Measurements from ENCODE around the gene RAC3.

RAC3 gene

GRCh38 chr17:81987161-81987770 lies 44.2 kb upstream of the RAC3 start:
- TF ChIP-seq, protein P1, sequence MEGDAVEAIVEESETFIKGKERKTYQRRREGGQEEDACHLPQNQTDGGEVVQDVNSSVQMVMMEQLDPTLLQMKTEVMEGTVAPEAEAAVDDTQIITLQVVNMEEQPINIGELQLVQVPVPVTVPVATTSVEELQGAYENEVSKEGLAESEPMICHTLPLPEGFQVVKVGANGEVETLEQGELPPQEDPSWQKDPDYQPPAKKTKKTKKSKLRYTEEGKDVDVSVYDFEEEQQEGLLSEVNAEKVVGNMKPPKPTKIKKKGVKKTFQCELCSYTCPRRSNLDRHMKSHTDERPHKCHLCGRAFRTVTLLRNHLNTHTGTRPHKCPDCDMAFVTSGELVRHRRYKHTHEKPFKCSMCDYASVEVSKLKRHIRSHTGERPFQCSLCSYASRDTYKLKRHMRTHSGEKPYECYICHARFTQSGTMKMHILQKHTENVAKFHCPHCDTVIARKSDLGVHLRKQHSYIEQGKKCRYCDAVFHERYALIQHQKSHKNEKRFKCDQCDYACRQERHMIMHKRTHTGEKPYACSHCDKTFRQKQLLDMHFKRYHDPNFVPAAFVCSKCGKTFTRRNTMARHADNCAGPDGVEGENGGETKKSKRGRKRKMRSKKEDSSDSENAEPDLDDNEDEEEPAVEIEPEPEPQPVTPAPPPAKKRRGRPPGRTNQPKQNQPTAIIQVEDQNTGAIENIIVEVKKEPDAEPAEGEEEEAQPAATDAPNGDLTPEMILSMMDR (IDR thresholded peaks at IDR 0.05; ENCODE audit: unreplicated experiment in 3 of 3): no peak
- Mint-ChIP-seq H3K4me1 (peaks cover 16% of the 10 kb centered on the region), H3K27me3 (ENCODE audit: low read depth) (no peaks in the 10 kb centered on the region), H3K9me3 (no peaks in the 10 kb centered on the region), H3K4me3 (no peak overlapping the region), H3K36me3 (ENCODE audit: low read depth) (peaks cover 35% of the 10 kb centered on the region), H3K27ac (no peak overlapping the region)

DNA sequence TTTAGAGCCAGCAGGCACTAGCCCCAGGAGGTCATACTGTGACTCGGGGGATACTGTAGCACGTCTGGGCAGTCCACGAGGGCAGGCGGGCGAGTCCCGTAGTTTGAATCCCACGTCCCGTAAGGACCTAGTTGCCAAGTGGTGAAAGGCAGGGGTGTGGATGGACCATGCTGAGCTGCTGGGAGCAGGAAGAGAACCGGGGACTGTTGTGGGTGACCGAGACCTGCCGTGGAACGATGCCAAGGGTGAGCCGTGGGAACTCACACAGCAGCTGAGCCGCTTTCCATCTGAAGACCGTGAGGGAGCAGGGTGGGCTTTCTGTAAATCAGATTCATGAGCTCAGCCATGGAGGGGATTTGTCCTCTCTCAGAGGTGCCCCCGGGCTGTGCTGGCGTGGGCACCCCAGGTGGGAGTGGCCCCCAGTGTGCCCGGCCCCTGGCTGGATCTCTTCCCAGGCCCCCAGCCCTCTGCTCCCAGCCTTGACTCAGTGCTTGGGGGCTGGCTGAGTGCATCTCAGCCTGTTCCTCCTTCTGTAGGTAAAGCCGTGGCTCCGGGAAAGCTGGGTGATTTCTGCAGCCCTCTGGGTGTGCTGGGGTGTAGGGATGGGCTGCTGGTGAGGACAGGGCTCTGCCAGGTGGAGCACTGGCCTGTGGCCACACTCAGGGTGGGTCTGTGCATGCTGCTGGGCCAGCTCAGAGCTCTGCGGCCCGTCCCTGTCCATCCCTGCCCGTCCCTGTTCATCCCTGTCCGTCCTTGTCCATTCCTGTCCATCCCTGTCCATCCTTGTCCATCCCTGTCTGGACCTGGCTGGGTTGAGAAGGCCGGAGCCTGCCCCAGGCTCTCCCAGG lies 40.4 kb upstream of the RAC3 start:
- Mint-ChIP-seq H3K27me3 (ENCODE audit: low read depth) (no peaks in the 10 kb centered on the region), H3K36me3 (ENCODE audit: low read depth) (peaks cover 25% of the 10 kb centered on the region), H3K9me3 (no peaks in the 10 kb centered on the region), H3K27ac (peak overlapping the region in 2 of 3 experiments; percentile 83 to 86), H3K4me3 (peak overlapping the region in 2 of 3 experiments; percentile 1 to 31), H3K4me1 (peaks cover 28% of the 10 kb centered on the region)
- TF ChIP-seq, protein P1 (IDR thresholded peaks at IDR 0.05; ENCODE audit: unreplicated experiment in 3 of 3): no peak

GRCh38 chr17:81991684-81992305 lies 39.7 kb upstream of the RAC3 start:
- peaks cover 28% of the 10 kb centered on the region for H3K4me1 Mint-ChIP-seq
- TF ChIP-seq, protein P1 (IDR thresholded peaks at IDR 0.05; ENCODE audit: unreplicated experiment in 3 of 3): no peak
- peak overlapping the region; percentile 83 to 86 (median 86) for H3K27ac Mint-ChIP-seq
- H3K4me3 Mint-ChIP-seq: peak overlapping the region in 1 of 3 experiments; percentile 23
- H3K27me3 Mint-ChIP-seq (ENCODE audit: low read depth): no peaks in the 10 kb centered on the region
- no peaks in the 10 kb centered on the region for H3K9me3 Mint-ChIP-seq
- H3K36me3 Mint-ChIP-seq (ENCODE audit: low read depth): peaks cover 20% of the 10 kb centered on the region

GRCh38 chr17:81992306-81993102 lies 39.0 kb upstream of the RAC3 start:
- Mint-ChIP-seq H3K27me3 (ENCODE audit: low read depth) (no peaks in the 10 kb centered on the region), H3K4me1 (peaks cover 28% of the 10 kb centered on the region), H3K27ac (peak overlapping the region; percentile 83 to 86 (median 86)), H3K4me3 (peak overlapping the region in 1 of 3 experiments; percentile 14), H3K36me3 (ENCODE audit: low read depth) (peaks cover 18% of the 10 kb centered on the region), H3K9me3 (no peaks in the 10 kb centered on the region)
- TF ChIP-seq, protein P1 (IDR thresholded peaks at IDR 0.05; ENCODE audit: unreplicated experiment in 3 of 3): no peak

DNA sequence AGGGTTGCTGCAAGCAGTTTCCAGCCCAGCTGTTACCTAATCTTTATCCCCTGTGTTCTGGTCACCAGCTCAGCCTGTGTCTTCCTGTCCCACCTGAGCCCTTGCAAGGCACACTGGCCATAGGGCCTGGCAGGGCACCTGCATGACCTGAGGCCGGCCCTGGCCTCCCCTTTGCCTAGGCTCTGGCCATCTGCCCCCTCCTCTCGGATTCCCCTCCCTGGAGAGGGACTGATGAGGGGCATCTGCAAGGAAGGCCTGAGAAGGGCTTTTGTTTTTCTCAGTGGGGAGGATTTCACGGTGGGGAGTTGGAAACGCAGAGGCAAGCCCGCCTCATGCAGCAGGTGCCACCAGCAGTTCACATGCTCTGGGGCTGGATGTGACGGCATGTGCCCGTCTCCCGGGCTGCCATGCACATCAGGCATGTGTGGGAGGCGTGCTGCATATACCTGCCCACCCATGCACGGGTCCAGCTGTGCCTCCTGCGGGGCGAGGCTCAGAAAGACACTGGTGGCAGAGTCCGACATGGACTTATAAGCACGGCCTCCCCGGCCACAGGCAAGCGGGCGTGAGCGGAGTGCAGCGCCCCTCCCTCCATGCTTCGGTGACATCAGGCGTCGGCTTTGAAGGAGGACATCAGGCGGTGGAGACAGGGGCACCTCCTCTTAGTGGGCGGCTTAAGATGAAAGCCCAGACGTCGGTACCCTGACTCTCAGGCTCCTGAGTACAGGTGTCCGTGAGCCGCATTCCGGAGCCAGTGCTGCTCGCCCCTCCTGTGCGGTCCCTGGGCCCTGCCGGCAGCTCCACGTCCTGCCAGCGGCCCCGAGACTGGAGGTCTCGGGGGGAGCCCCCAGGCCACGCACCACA lies 37.5 kb upstream of the RAC3 start:
- peaks cover 36% of the 10 kb centered on the region for H3K4me1 Mint-ChIP-seq
- no peaks in the 10 kb centered on the region for H3K27me3 Mint-ChIP-seq (ENCODE audit: low read depth)
- TF ChIP-seq, protein P1 (IDR thresholded peaks at IDR 0.05; ENCODE audit: unreplicated experiment in 3 of 3): no peak
- peak overlapping the region in 1 of 3 experiments; percentile 36 for H3K4me3 Mint-ChIP-seq
- peaks cover 23% of the 10 kb centered on the region for H3K36me3 Mint-ChIP-seq (ENCODE audit: low read depth)
- no peaks in the 10 kb centered on the region for H3K9me3 Mint-ChIP-seq
- H3K27ac Mint-ChIP-seq: peak overlapping the region in 1 of 3 experiments; percentile 74
